Activated CD8-positive, alpha-beta T cell treated with anti-CD3 and anti-CD28 coated beads for 36 hours (primary cell): ENCODE data around the gene HSDL2. TPM values are rescaled to one million over a fixed set of nuclear protein-coding genes. Genes with fewer than 3 reads are reported as not detected.
"Not testable (repeated sequence)": the region's sequence is repeated elsewhere in the genome, so short reads cannot be mapped to it uniquely, and the experiment has no call there.

Experiments
- ATAC-seq: fragments of 200-7000 bp; cut with Tn5 transposase; one replicate; pipeline ENCODE4 v1.10.0; 2021; ENCODE audit warnings: mild to moderate bottlenecking, moderate library complexity
- CTCF ChIA-PET: fragments of 350-600 bp; sonication (Branson Sonifier 250); formaldehyde crosslinking; loops from one replicate; lab custom pipeline; 2021; ENCODE audit warnings: antibody characterized with exemption; lab: Charles Lee
- POLR2A ChIA-PET: fragments of 350-600 bp; sonication (Branson Sonifier 250); formaldehyde crosslinking; loops from one replicate; lab custom pipeline; 2021; ENCODE audit warnings: antibody characterized with exemption; lab: Charles Lee
- DNase-seq: peaks from one replicate; pipeline ENCODE4 v3.0.0-alpha.2; 2020
- H3K27ac Mint-ChIP-seq: one replicate; pipeline ENCODE4 v1.8.0; 2021; ENCODE audit warnings: mild to moderate bottlenecking, mixed read lengths
- H3K27me3 Mint-ChIP-seq: one replicate; pipeline ENCODE4 v1.8.0; 2021; ENCODE audit warnings: mixed read lengths
- H3K36me3 Mint-ChIP-seq: one replicate; pipeline ENCODE4 v1.8.0; 2021; ENCODE audit warnings: low read depth, mixed read lengths
- H3K4me1 Mint-ChIP-seq: one replicate; pipeline ENCODE4 v1.8.0; 2021; ENCODE audit warnings: low read depth, mixed read lengths
- H3K4me3 Mint-ChIP-seq: one replicate; pipeline ENCODE4 v1.8.0; 2021; ENCODE audit warnings: mild to moderate bottlenecking, moderate library complexity, mixed read lengths
- H3K9me3 Mint-ChIP-seq: one replicate; pipeline ENCODE4 v1.8.0; 2021; ENCODE audit warnings: mixed read lengths
- CTCF ChIP-seq: fragments of 200-600 bp; IDR thresholded peaks from one replicate; pipeline ENCODE4 v1.8.0; 2022; ENCODE audit warnings: antibody characterized with exemption, mild to moderate bottlenecking
- intact Hi-C: fragments of 100-400 bp; cut with micrococcal nuclease; formaldehyde crosslinking; loops from one replicate; pipeline ENCODE4 v1.10.0; 2022
- total RNA-seq, 2 experiments: library from RNA; stranded (reverse); gene quantifications; one replicate each; pipeline ENCODE4 v1.2.3, GENCODE V29; 2021

Gene HSDL2
- total RNA-seq, 2 experiments from 2014 or later, result 24.5 to 25.3 TPM

GRCh38 chr9:112408819-112409218, 28.9 kb downstream of the HSDL2 start:
- Mint-ChIP-seq H3K27me3 (no peaks in the 10 kb centered on the region), H3K27ac (no peak overlapping the region), H3K36me3 (peaks cover 13% of the 10 kb centered on the region), H3K4me1 (no peaks in the 10 kb centered on the region), H3K9me3 (no peaks in the 10 kb centered on the region), H3K4me3 (no peak overlapping the region)
- no peak for TF ChIP-seq CTCF
- DNase-seq (no peak), ATAC-seq (no peak)
- ChIA-PET POLR2A (no interaction called here), CTCF (no interaction called here)
- intact Hi-C loops, result no loop called here

GRCh38 chr9:112409758-112410157, 29.9 kb downstream of the HSDL2 start:
- no peak for ATAC-seq
- Mint-ChIP-seq H3K36me3 (peaks cover 9% of the 10 kb centered on the region), H3K27ac (no peak overlapping the region), H3K4me3 (no peak overlapping the region), H3K4me1 (no peaks in the 10 kb centered on the region), H3K9me3 (no peaks in the 10 kb centered on the region), H3K27me3 (no peaks in the 10 kb centered on the region)
- intact Hi-C loops, result no loop called here
- DNase-seq, result no peak
- TF ChIP-seq CTCF, result no peak
- ChIA-PET CTCF (interaction anchor here (1.0 kb wide), 1 partner anchor 40 kb away, joined by 3 read pairs; no protein-coding TSS in a partner anchor), POLR2A (no interaction called here)

- Mint-ChIP-seq H3K27ac (no peak overlapping the region), H3K36me3 (peaks cover 3% of the 10 kb centered on the region), H3K27me3 (no peaks in the 10 kb centered on the region), H3K4me1 (no peaks in the 10 kb centered on the region), H3K9me3 (no peaks in the 10 kb centered on the region), H3K4me3 (no peak overlapping the region)
- ChIA-PET CTCF (no interaction called here), POLR2A (no interaction called here)
- no peak for TF ChIP-seq CTCF
- DNase-seq (no peak), ATAC-seq (no peak)
- intact Hi-C loops, result no loop called here
These were observed 31.7 kb downstream of the HSDL2 start for GRCh38 chr9:112411626-112412027.

- H3K36me3 Mint-ChIP-seq, DNase-seq, H3K27ac Mint-ChIP-seq, CTCF ChIA-PET, POLR2A ChIA-PET, H3K9me3 Mint-ChIP-seq, H3K27me3 Mint-ChIP-seq, intact Hi-C loops, H3K4me3 Mint-ChIP-seq, H3K4me1 Mint-ChIP-seq, ATAC-seq: not testable (repeated sequence)
These were observed 33.8 kb downstream of the HSDL2 start for GRCh38 chr9:112413728-112414127.

DNA sequence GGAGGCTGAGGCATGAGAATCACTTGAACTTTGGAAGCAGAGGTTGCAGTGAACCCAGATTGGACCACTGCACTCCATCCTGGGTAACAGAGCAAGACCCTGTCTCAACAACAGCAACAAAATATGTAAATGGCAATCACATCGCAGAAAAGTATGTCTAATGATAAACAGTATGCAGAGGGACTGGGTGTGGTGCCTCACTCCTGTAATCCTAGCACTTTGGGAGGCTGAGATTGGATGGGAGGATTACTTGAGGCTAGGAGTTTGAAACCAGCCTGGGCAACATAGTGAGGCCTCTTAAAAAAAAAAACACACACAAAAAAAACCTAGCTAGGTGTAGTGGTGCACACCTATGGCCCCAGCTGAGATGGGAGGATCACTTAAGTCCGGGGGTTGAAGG, 40.3 kb downstream of the HSDL2 start:
- Mint-ChIP-seq H3K36me3 (peaks cover 3% of the 10 kb centered on the region), H3K27ac (no peak overlapping the region), H3K4me3 (no peak overlapping the region), H3K4me1 (no peaks in the 10 kb centered on the region), H3K27me3 (no peaks in the 10 kb centered on the region), H3K9me3 (no peaks in the 10 kb centered on the region)
- ChIA-PET POLR2A (no interaction called here), CTCF (no interaction called here)
- no peak for DNase-seq
- TF ChIP-seq CTCF, result no peak
- no peak for ATAC-seq
- intact Hi-C loops, result no loop called here

DNA sequence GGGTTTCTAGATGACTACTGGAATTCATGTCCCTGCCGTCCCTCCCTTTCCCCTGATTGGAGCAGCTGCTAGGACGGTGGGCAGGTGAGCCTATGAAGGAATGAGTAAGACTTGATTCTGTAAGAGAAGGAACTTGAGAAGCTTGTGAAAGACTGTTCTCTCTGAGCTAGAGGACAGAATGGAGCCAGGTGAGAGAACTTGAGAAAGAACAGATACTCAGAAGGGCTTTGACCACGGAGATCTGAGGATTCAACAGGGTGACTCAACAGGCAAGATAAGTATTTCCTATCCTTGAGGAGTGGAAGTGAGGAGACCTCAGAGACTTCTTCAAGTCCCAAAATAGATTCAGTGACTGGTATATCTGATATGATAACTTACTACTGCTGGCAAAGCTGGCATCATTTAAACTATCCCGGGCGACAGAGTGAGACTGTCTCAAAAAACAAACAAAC, 41.9 kb downstream of the HSDL2 start:
- DNase-seq, result no peak
- intact Hi-C loops, result no loop called here
- no peaks in the 10 kb centered on the region for H3K4me1 Mint-ChIP-seq
- TF ChIP-seq CTCF, result no peak
- CTCF ChIA-PET, result no interaction called here
- POLR2A ChIA-PET, result no interaction called here
- no peaks in the 10 kb centered on the region for H3K27me3 Mint-ChIP-seq
- H3K36me3 Mint-ChIP-seq, result peaks cover 3% of the 10 kb centered on the region
- H3K4me3 Mint-ChIP-seq, result no peak overlapping the region
- no peak overlapping the region for H3K27ac Mint-ChIP-seq
- no peaks in the 10 kb centered on the region for H3K9me3 Mint-ChIP-seq
- ATAC-seq, result peak; percentile 34
